Colonic mucosa (tissue), 4 donors: ENCODE measurements around the gene RNF217. TPM values are rescaled to one million over a fixed set of nuclear protein-coding genes. Genes with fewer than 3 reads are reported as not detected.

Experiments
- DNase-seq: peaks from one replicate; pipeline ENCODE4 v3.0.0-alpha.2; 2020
- H3K27ac ChIP-seq: fragments of 200-600 bp; one replicate; pipeline ENCODE4 v1.8.0; 2021
- H3K27me3 ChIP-seq: fragments of 200-600 bp; one replicate; pipeline ENCODE4 v1.8.0; 2021
- H3K36me3 ChIP-seq: fragments of 200-600 bp; one replicate; pipeline ENCODE4 v1.8.0; 2021
- H3K4me1 ChIP-seq: fragments of 200-600 bp; one replicate; pipeline ENCODE4 v1.8.0; 2021; ENCODE audit warnings: mild to moderate bottlenecking
- H3K4me3 ChIP-seq: fragments of 200-600 bp; one replicate; pipeline ENCODE4 v1.8.0; 2021
- H3K9ac ChIP-seq, 2 donors: one replicate each; pipeline ENCODE4 v1.7.0; 2013; ENCODE audit warnings: control low read depth in 2 of 2, low read depth in 2 of 2, low read length in 2 of 2
- H3K9me3 ChIP-seq: fragments of 200-600 bp; one replicate; pipeline ENCODE4 v1.8.0; 2021
- intact Hi-C: fragments of 100-400 bp; cut with DNase I; formaldehyde crosslinking; loops from one replicate; pipeline ENCODE4 v1.14.1; 2022
- total RNA-seq, 2 donors: library from RNA; stranded (reverse); fragmentation: NEBNext Ultra II Directional in 1 of 2; extraction: Animal tissue kit (Norgen Biotek cat#: 25700) in 1 of 2; gene quantifications; one replicate each; pipeline ENCODE4 v1.2.1, GENCODE V29; 2021
- TF ChIP-seq, protein P1 (sequence below): fragments of 200-600 bp; IDR thresholded peaks from one replicate; pipeline ENCODE4 v1.8.0; 2022; ENCODE audit warnings: antibody characterized with exemption, mild to moderate bottlenecking
- donor health status: healthy.
- donor health status: DM: no; HTN: no; CAD: no.
- donor health status: DM: no; HTN: no; CAD: no.

The RNF217 gene
- total RNA-seq, 2 donors from 2014 or later, result 9.1 to 20.4 TPM

- no peak overlapping the region for H3K27ac ChIP-seq
- H3K4me3 ChIP-seq, result no peak overlapping the region
- H3K4me1 ChIP-seq, result no peaks in the 10 kb centered on the region
- TF ChIP-seq, protein P1, sequence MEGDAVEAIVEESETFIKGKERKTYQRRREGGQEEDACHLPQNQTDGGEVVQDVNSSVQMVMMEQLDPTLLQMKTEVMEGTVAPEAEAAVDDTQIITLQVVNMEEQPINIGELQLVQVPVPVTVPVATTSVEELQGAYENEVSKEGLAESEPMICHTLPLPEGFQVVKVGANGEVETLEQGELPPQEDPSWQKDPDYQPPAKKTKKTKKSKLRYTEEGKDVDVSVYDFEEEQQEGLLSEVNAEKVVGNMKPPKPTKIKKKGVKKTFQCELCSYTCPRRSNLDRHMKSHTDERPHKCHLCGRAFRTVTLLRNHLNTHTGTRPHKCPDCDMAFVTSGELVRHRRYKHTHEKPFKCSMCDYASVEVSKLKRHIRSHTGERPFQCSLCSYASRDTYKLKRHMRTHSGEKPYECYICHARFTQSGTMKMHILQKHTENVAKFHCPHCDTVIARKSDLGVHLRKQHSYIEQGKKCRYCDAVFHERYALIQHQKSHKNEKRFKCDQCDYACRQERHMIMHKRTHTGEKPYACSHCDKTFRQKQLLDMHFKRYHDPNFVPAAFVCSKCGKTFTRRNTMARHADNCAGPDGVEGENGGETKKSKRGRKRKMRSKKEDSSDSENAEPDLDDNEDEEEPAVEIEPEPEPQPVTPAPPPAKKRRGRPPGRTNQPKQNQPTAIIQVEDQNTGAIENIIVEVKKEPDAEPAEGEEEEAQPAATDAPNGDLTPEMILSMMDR, result no peak
- DNase-seq, result no peak
- intact Hi-C loops, result no loop called here
- H3K9ac ChIP-seq, result no peak overlapping the region
- no peaks in the 10 kb centered on the region for H3K36me3 ChIP-seq
- no peaks in the 10 kb centered on the region for H3K27me3 ChIP-seq
- no peaks in the 10 kb centered on the region for H3K9me3 ChIP-seq
These were observed 40.1 kb downstream of the RNF217 start for GRCh38 chr6:125002406-125002741.

GRCh38 chr6:125003070-125003469 is 40.8 kb downstream of the RNF217 start:
- Histone ChIP-seq H3K4me1 (no peaks in the 10 kb centered on the region), H3K27ac (no peak overlapping the region), H3K4me3 (no peak overlapping the region), H3K36me3 (no peaks in the 10 kb centered on the region), H3K9me3 (no peaks in the 10 kb centered on the region), H3K27me3 (no peaks in the 10 kb centered on the region), H3K9ac (no peak overlapping the region)
- no peak for DNase-seq
- intact Hi-C loops, result no loop called here
- TF ChIP-seq, protein P1, result no peak

- DNase-seq, result no peak
- Histone ChIP-seq H3K9ac (no peak overlapping the region), H3K4me1 (peaks cover 4% of the 10 kb centered on the region), H3K27me3 (no peaks in the 10 kb centered on the region), H3K4me3 (no peak overlapping the region), H3K9me3 (no peaks in the 10 kb centered on the region), H3K36me3 (no peaks in the 10 kb centered on the region), H3K27ac (no peak overlapping the region)
- intact Hi-C loops, result no loop called here
- TF ChIP-seq, protein P1, result no peak
These were observed 42.0 kb downstream of the RNF217 start for GRCh38 chr6:125004198-125004597.

DNA sequence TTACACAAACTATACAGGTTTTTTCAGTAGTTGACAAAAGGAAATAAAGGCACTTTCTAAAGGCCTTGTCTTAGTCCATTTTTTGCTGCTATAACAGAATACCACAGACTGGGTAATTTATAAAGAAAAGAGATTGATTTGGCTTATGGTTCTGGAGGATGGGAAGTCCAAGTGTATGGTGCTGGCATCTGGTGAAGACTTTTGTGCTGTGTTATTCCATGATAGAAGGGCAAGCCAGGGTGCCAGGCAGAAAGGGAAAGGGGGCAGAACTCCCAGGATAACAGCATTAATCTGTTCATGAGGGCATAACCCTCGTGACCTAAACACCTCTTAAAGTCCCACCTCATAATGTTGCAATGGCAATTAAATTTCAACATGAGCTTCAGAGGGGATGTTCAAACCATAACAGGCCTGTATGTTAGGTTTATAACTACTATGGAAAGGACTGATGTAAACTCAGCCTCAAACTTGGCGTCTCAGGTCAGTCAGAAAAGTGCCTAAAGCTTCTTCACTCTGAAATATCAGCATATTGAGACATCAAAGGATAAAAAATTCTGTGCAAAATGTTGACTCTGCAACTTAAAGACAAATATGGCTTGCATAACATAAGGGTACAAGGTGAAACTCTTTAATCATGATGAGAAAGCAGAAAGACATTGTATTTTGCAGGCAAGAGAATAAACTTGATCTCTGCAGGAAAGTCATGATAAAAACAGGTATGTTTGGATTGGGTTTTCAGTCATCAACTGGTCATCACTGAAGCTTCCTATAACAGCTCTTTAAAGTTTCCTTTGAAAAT is 42.8 kb downstream of the RNF217 start:
- Histone ChIP-seq H3K36me3 (no peaks in the 10 kb centered on the region), H3K27ac (no peak overlapping the region), H3K4me3 (no peak overlapping the region), H3K27me3 (no peaks in the 10 kb centered on the region), H3K4me1 (peaks cover 6% of the 10 kb centered on the region), H3K9ac (no peak overlapping the region), H3K9me3 (no peaks in the 10 kb centered on the region)
- no peak for DNase-seq
- TF ChIP-seq, protein P1, result no peak
- intact Hi-C loops, result no loop called here

GRCh38 chr6:125008261-125008703 is 46.0 kb downstream of the RNF217 start:
- Histone ChIP-seq H3K9me3 (no peaks in the 10 kb centered on the region), H3K9ac (no peak overlapping the region), H3K27me3 (no peaks in the 10 kb centered on the region), H3K27ac (no peak overlapping the region), H3K36me3 (no peaks in the 10 kb centered on the region), H3K4me1 (peaks cover 6% of the 10 kb centered on the region), H3K4me3 (no peak overlapping the region)
- intact Hi-C loops, result no loop called here
- DNase-seq, result no peak
- TF ChIP-seq, protein P1, result no peak
